Mesangial cell (primary cell): ENCODE data around the gene DYNC2I2. TPM values are rescaled to one million over a fixed set of nuclear protein-coding genes. Genes with fewer than 3 reads are reported as not detected.

Experiments
- total RNA-seq: library from RNA; depleted of rRNA; stranded (reverse); fragments of >200 nt; gene quantifications from 2 replicates; pipeline ENCODE4 v1.2.3, GENCODE V29; 2015

Gene DYNC2I2
- 103 and 125 TPM in 2 replicates for total RNA-seq

DNA sequence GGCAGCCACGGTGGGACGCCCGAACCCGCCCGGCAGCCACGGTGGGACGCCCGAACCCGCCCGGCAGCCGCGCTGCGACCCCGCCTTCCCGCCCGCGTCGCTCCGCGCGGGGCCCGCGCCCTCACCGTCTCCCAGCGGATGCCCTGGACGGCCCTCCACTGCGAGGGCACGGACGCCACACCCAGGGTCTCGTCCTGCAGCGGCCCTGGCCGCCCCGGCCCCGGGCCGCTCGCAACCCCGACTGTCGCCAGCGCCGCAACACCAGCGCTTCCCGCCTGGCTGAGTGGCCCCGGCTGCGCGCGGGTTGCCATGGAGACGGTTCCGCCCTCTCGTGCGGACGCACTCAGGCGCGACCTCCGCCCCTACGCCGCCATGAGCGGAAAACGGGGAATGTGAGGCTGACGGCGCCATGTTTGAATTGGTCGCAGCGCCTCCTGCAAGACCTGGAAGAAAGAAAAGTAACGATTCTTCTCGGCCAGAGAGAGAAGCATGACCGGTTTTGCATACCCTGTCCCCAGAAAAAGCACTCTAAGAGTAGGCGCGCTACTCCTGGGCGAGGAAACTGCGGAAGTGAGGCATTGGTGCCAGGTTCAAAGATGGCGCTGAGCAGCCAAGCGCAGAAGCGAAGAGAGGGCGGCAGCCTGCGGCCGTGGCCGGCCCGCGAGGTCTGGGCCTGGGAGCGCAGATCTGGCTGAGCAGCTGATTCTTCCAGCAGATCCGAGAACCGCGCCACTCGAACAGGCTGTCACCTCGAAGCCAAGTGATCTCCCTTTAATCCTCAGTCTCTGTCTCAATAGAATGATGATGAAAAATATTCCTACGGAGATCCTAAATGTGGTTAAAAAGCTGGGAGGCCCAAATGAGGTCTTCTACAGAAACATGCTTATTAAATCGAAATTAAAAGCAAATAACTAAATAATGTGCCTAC, at the start of gene DYNC2I2:
Gene DYNC2I2 (minus strand): TSS at position 432 of the 928 bp plus-strand sequence. CDS start 121 bp downstream, at position 311.

DNA sequence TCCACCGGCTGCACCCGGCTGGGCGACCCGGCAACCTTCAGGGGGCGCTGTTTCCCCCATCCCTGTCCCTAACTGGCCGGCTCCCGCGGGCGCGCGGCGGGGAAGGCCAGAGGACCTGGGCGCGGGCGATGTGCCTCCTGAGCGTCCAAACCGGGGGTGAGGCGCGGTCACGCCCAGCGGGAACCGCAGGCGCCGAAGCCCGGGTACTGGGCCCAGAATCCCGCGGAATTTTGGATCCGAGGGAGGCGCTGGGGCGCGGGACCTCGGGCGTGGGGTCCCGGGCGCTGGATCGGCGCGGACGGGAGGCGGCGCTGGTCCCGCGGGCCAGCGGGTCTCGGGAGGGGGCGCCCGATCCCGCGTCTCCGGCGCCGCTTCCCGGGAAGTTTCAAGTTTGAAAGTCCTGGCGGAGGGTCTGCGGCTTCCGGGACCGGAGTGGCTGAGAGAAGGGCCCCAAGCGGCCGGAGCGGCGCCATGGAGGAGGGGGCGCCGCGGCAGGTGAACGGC, 45.9 kb upstream of the DYNC2I2 start, which contains the start of gene PKN3:
Gene PKN3 (plus strand): TSS at position 59 of the 504 bp plus-strand sequence. CDS start 413 bp downstream, at position 472.

DNA sequence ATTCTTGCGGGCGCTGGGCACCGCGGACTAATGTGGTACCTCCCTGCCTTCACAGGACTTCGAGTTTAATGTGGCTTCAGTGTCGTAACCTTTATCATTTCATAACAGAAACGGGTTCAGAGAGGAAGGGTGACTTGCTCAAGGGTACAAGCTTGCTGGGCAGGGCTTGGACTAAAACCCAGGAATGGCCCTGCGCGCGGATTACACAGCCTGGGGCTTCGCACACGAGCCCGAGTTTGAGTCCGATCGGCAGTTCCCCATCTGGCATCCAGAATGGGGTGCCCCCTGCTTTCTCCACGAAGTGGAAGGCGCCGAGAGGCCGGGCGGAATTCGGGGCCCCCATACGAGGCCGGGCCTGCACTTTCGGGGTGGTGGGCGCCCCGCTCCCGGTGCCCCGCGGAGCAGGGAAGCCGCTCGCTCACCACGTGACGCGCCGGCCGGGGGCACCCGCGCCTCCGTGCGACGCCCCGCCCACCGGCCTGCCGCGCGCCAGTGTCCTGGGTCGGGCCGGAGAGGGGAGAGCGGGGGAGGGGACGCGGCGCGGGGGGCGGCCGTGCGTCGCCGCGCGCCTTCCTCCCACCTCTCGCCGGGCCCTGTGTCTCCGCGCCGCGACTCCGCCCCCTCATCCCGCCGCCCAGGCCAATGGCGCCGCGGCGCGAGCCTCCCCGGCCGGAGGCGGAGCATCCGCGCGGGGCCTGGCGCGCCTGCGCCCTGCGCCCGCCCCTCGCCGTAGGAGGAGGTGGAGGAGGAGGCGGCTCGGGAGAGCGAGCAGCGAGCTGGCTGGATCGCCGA, 32.0 kb upstream of the DYNC2I2 start, which contains the start of gene SET:
Gene SET (plus strand): TSS at position 722 of the 792 bp plus-strand sequence. CDS start 361 bp downstream, outside the sequence.

Other genes starting within 250 kb of the DYNC2I2 start
- gene CERCAM, start 236.0 kb downstream of the DYNC2I2 start, total RNA-seq: 91.9 and 147 TPM in 2 replicates
- 12.2 and 33.9 TPM in 2 replicates for gene ODF2, start 200.8 kb downstream of the DYNC2I2 start, total RNA-seq
- gene GLE1, start 152.1 kb downstream of the DYNC2I2 start, total RNA-seq: 18.5 and 20.9 TPM in 2 replicates
- 280 and 302 TPM in 2 replicates for gene SPTAN1, start 104.3 kb downstream of the DYNC2I2 start, total RNA-seq
- 141 and 170 TPM in 2 replicates for gene SET, start 32.4 kb upstream of the DYNC2I2 start, total RNA-seq
- 7.6 and 23.8 TPM in 2 replicates for gene PKN3, start 45.7 kb upstream of the DYNC2I2 start, total RNA-seq
- gene ZDHHC12, start 67.3 kb upstream of the DYNC2I2 start, total RNA-seq: 111 and 159 TPM in 2 replicates
- 24.0 and 72.0 TPM in 2 replicates for gene ZER1, start 115.1 kb upstream of the DYNC2I2 start, total RNA-seq
- 13.7 and 18.9 TPM in 2 replicates for gene TBC1D13, start 130.4 kb upstream of the DYNC2I2 start, total RNA-seq
- gene ENDOG, start 161.7 kb upstream of the DYNC2I2 start, total RNA-seq: 32.8 and 39.4 TPM in 2 replicates
- 31.1 and 43.5 TPM in 2 replicates for gene SPOUT1, start 172.9 kb upstream of the DYNC2I2 start, total RNA-seq
- gene KYAT1, start 225.1 kb upstream of the DYNC2I2 start, total RNA-seq: 14.5 and 15.1 TPM in 2 replicates
- 66.5 and 72.4 TPM in 2 replicates for gene LRRC8A, start 225.3 kb upstream of the DYNC2I2 start, total RNA-seq